ENCODE results near the gene MUCL1.
"Not testable (repeated sequence)": the region's sequence is repeated elsewhere in the genome, so short reads cannot be mapped to it uniquely, and the experiment has no call there.

Gene MUCL1

DNA sequence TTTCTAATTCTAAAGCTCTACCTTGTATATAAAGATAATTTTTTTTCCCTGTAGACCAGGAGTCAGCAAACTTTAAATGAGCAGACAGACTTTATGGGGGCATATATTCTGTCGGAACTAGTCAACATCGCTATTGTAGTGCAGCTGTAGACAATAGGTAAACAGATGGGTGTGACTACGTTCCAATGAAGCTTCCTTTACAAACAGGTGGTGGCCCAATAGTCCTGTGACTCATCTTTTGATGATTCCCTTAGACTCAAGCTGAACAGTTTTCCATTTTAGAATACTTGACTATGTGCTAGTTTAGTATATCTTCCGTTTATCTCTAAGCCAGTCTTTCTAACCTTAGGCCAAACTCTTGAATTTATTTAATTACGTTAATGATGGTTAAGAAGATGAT, 16.3 kb downstream of the MUCL1 start:
- Mint-ChIP-seq H3K27me3 (peaks cover 53% of the 10 kb centered on the region), H3K27ac (no peak overlapping the region), H3K4me3 (no peak overlapping the region), H3K36me3 (no peaks in the 10 kb centered on the region), H3K9me3 (no peaks in the 10 kb centered on the region), H3K4me1 (no peaks in the 10 kb centered on the region)
- no peak for ATAC-seq

DNA sequence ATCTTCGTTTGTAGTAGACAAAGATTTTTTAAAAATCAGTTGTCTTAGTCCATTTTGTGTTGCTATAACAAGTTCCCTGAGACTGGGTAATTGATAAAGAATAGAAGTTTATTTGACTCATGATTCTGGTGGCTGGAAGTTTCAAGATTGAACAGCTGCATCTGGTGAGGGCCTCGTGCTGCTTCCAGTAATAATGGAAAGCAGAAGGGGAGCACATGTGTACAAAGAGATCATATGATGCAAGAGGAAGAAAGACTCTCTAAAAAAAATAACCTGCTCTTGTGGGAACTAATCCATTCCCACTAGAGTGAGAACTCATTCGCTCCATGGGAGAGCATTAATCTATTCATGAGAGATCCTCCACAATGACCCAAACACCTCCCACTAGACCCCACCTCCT, 24.8 kb downstream of the MUCL1 start:
- Mint-ChIP-seq H3K4me3 (no peak overlapping the region), H3K27me3 (peaks cover 24% of the 10 kb centered on the region), H3K4me1 (no peaks in the 10 kb centered on the region), H3K9me3 (no peaks in the 10 kb centered on the region), H3K27ac (no peak overlapping the region), H3K36me3 (no peaks in the 10 kb centered on the region)
- ATAC-seq: no peak

DNA sequence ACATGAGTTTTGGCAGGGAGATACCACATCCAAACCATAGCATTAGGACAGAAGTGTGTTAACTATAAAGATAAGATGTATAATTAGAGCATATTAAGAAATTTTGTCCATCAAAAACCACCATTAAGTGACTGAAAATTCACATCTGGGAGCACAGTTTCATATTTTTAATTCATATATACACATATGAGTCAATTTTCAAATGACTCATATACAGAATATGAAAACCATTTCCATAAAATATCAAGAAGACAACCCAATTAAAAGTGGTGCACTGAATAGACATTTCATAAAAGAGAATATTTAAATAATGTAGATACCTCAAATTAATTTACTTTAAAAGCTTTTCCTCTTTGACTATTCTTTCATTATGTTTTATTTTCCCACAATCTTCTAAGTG, 25.3 kb downstream of the MUCL1 start:
- H3K9me3 Mint-ChIP-seq: no peaks in the 10 kb centered on the region
- H3K27ac Mint-ChIP-seq: no peak overlapping the region
- H3K4me3 Mint-ChIP-seq: no peak overlapping the region
- no peaks in the 10 kb centered on the region for H3K4me1 Mint-ChIP-seq
- no peaks in the 10 kb centered on the region for H3K36me3 Mint-ChIP-seq
- ATAC-seq: no peak
- peaks cover 20% of the 10 kb centered on the region for H3K27me3 Mint-ChIP-seq

DNA sequence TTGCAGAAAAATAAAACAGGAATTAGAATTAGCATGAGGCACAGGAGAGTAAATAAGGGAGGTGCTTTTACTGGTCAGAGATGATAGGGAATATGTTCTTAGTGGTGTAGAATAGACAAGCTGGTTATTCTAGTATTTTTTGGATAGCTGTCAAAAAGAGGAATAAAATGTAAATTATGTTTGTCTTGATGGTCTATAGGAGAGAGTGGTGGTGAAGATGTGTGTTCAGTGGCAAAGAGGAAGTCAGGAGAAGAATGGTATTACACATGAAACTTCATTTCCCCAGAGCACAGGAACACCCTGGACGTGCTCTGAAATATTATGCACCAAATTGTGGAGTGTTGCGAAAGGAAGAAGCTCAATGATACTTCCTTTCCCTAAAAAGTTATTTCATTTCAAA, 27.8 kb downstream of the MUCL1 start:
- Mint-ChIP-seq H3K4me1 (no peaks in the 10 kb centered on the region), H3K9me3 (no peaks in the 10 kb centered on the region), H3K4me3 (no peak overlapping the region), H3K36me3 (no peaks in the 10 kb centered on the region), H3K27ac (no peak overlapping the region), H3K27me3 (peaks cover 26% of the 10 kb centered on the region)
- ATAC-seq: no peak

DNA sequence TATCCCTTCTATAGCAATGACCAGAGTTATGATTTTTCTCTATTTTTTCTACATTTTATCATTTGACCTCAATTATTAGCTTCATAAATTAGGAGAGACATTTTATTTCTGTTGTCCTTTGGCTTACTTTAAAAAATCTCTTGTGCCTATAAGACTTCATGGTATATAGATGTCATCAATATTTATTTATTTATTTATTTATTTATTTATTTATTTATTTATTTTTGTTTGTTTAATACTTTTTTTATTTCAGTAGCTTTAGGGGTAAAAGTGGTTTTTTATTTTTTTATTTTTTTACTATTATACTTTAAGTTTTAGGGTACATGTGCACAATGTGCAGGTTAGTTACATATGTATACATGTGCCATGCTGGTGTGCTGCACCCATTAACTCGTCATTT, 28.3 kb downstream of the MUCL1 start:
- H3K36me3 Mint-ChIP-seq, ATAC-seq, H3K9me3 Mint-ChIP-seq, H3K4me1 Mint-ChIP-seq, H3K4me3 Mint-ChIP-seq, H3K27ac Mint-ChIP-seq: not testable (repeated sequence)
- peaks cover 26% of the 10 kb centered on the region for H3K27me3 Mint-ChIP-seq

DNA sequence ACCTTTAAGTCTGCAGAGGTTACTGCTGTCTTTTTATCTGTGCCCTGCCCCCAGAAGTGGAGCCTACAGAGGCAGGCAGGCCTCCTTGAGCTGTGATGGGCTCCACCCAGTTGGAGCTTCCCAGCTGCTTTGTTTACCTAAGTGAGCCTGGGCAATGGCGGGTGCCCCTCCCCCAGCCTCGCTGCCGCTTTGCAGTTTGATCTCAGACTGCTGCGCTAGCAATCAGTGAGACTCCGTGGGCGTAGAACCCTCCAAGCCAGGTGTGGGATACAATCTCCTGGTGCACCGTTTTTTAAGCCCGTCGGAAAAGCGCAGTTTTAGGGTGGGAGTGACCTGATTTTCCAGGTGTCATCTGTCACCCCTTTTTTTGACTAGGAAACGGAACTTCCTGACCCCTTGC, 34.1 kb downstream of the MUCL1 start:
- not testable (repeated sequence) for H3K4me1 Mint-ChIP-seq

DNA sequence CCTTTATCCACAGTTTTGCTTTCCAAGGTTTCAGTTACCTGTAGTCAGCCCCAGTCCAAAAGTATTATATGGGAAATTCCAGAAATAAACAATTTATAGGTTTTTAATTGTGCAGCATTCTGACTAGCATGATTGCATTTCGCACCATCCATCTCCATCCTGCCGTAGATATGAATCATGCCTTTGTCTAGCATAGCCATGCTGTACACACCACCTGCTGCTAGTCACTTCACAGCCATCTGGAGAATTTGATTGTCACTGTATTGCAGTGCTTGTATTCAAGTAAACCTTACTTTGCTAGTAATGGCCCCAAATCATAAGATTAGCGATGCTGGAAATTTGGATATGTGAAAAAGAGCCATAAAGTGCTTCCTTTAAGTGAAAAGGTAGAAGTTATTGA, 36.0 kb downstream of the MUCL1 start:
- no peaks in the 10 kb centered on the region for H3K36me3 Mint-ChIP-seq
- H3K4me3 Mint-ChIP-seq: no peak overlapping the region
- peaks cover 38% of the 10 kb centered on the region for H3K27me3 Mint-ChIP-seq
- H3K9me3 Mint-ChIP-seq: no peaks in the 10 kb centered on the region
- H3K27ac Mint-ChIP-seq: no peak overlapping the region
- ATAC-seq: no peak
- no peaks in the 10 kb centered on the region for H3K4me1 Mint-ChIP-seq

More for the DNA sequence above, 34.1 kb downstream of the MUCL1 start:
- not testable (repeated sequence) for ATAC-seq, H3K27ac Mint-ChIP-seq, H3K36me3 Mint-ChIP-seq, H3K4me3 Mint-ChIP-seq, H3K9me3 Mint-ChIP-seq
- H3K27me3 Mint-ChIP-seq: peaks cover 38% of the 10 kb centered on the region

DNA sequence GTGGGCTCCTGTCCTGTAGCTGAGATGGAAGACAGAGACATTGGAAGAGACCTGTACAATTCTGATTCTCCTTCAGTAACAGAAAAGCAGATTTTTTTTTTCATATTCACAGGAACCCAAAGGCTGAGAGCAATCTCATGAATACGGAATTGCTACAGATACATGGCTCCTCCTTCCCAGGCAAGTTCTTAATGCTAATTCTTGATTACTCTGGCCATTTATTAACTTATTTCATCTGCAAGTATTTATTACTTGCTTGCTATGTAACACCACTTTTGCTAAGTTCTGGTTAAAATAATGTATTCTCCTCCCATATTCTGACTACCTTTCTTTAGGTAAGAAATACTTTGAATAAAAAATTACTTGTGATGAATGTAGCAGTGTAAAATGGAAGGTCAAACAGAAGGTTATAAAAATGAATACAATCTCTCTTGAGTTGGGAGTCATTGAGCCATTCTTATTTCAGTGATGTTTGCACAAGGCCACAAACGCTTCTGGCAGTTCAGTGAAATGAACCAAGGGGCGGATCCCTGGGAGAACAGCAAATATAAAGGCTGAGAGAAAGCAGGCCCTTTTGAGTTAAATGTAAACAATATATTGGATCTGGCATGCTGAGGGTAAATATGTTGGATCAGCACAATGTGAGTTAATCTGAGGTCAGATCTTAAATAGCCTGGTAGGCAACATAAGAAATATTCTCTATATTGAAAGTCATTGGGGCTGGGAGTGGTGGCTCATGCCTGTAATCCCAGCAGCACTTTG, 37.6 kb downstream of the MUCL1 start:
- no peaks in the 10 kb centered on the region for H3K9me3 Mint-ChIP-seq
- no peaks in the 10 kb centered on the region for H3K36me3 Mint-ChIP-seq
- no peak overlapping the region for H3K4me3 Mint-ChIP-seq
- no peak for ATAC-seq
- H3K4me1 Mint-ChIP-seq: no peaks in the 10 kb centered on the region
- H3K27me3 Mint-ChIP-seq: peaks cover 25% of the 10 kb centered on the region
- no peak overlapping the region for H3K27ac Mint-ChIP-seq
